Lower lobe of right lung (tissue), 2 donors: ENCODE measurements around the gene PIP4K2B. TPM values are rescaled to one million over a fixed set of nuclear protein-coding genes. Genes with fewer than 3 reads are reported as not detected.
A peak's percentile ranks its signal among the peaks of the same experiment; 100 is the strongest.
"Not testable (repeated sequence)": the region's sequence is repeated elsewhere in the genome, so short reads cannot be mapped to it uniquely, and the experiment has no call there.

Source experiments
- ATAC-seq, 2 donors: fragments of 200-7000 bp; cut with Tn5 transposase; one replicate each; pipeline ENCODE4 v1.9.1; 2020 to 2022; ENCODE audit warnings: mild to moderate bottlenecking in 2 of 2, moderate library complexity in 2 of 2
- DNase-seq: peaks from one replicate; pipeline ENCODE4 v3.0.0-alpha.2; 2020
- H3K27ac ChIP-seq: fragments of 200-600 bp; one replicate; pipeline ENCODE4 v1.8.0; 2022
- H3K27me3 ChIP-seq: fragments of 200-600 bp; one replicate; pipeline ENCODE4 v1.8.0; 2022; ENCODE audit warnings: low read depth
- H3K36me3 ChIP-seq: fragments of 200-600 bp; one replicate; pipeline ENCODE4 v1.8.0; 2022; ENCODE audit warnings: mild to moderate bottlenecking
- H3K4me1 ChIP-seq: fragments of 200-600 bp; one replicate; pipeline ENCODE4 v1.8.0; 2022
- H3K4me3 ChIP-seq: fragments of 200-600 bp; one replicate; pipeline ENCODE4 v1.8.0; 2022; ENCODE audit warnings: mild to moderate bottlenecking
- H3K9me3 ChIP-seq: fragments of 200-600 bp; one replicate; pipeline ENCODE4 v1.8.0; 2022
- CTCF ChIP-seq: fragments of 200-600 bp; IDR thresholded peaks from one replicate; pipeline ENCODE4 v1.8.0; 2022; ENCODE audit warnings: antibody characterized with exemption, mild to moderate bottlenecking
- intact Hi-C: fragments of 100-400 bp; cut with DNase I; formaldehyde crosslinking; loops from one replicate; pipeline ENCODE4 v1.11.0; 2022
- total RNA-seq: library from RNA; stranded (reverse); fragmentation: NEBNext Ultra II Directional; extraction: Animal tissue kit (Norgen Biotek cat#: 25700); gene quantifications from one replicate; pipeline ENCODE4 v1.2.1, GENCODE V29; 2021
- donor health status: DM: no; HTN: yes; CAD: no; lungs with severe emphysema.

Gene PIP4K2B
- total RNA-seq, 1 donor from 2014 or later: 44.8 TPM

DNA sequence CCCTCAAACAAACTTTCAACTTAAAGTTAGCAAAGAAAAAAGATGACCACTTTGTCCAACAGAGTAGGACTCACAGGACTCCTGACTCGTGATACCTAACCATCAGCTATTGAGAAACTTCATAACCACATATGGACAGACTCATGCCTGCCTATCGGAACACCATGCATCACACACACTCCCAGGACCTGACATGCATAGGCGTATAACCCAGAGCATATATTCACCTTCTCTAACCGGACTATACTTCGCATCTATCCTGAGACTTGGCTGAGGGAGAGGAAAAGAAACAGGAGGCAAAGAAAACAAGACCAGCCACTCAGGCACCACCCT lies 2.2 kb downstream of the PIP4K2B start:
- intact Hi-C loops: no loop called here
- Histone ChIP-seq H3K4me3 (peak overlapping the region; percentile 98), H3K36me3 (peaks cover 26% of the 10 kb centered on the region), H3K9me3 (no peaks in the 10 kb centered on the region), H3K27me3 (no peaks in the 10 kb centered on the region), H3K4me1 (peaks cover 42% of the 10 kb centered on the region), H3K27ac (no peak overlapping the region)
- TF ChIP-seq CTCF: no peak
- ATAC-seq: no peak
- no peak for DNase-seq

DNA sequence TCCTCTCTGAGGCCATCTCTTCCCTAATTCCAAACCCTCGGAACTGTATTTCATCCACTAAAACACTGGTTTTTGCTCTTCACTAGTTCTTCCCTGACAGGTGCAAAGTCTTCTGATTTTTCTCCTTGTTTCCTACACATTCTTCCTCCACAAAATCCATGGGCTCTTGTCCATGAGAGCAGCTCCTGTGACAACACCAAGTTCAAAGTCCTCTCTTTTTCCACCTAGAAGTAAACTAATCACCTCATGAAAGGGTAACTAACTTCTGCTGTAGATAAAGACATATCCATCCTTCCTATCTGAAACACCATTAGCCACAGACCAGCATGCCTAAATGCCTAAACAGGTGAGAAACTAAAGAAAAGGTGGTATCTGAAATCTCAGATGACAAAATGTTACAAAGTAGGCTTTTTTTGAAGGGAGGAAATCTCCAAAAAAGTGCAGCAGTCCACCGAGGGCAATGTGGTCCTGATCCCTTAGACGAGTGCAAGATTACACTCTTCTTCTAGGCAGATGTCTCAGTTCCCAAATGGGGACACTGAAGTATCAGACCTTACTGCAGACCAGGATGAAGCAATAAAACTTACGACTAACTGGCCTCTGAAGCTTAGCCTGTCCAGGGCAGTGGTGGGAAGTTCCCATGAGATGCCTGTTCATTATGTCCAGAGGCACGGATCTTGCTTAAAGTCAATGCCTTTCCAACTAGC lies 2.8 kb downstream of the PIP4K2B start:
- H3K4me1 ChIP-seq: peaks cover 42% of the 10 kb centered on the region
- ATAC-seq (no peak), DNase-seq (no peak)
- H3K36me3 ChIP-seq: peaks cover 23% of the 10 kb centered on the region
- no peak for TF ChIP-seq CTCF
- no peak overlapping the region for H3K27ac ChIP-seq
- H3K27me3 ChIP-seq: no peaks in the 10 kb centered on the region
- H3K4me3 ChIP-seq: peak overlapping the region; percentile 98
- intact Hi-C loops: no loop called here
- H3K9me3 ChIP-seq: no peaks in the 10 kb centered on the region

DNA sequence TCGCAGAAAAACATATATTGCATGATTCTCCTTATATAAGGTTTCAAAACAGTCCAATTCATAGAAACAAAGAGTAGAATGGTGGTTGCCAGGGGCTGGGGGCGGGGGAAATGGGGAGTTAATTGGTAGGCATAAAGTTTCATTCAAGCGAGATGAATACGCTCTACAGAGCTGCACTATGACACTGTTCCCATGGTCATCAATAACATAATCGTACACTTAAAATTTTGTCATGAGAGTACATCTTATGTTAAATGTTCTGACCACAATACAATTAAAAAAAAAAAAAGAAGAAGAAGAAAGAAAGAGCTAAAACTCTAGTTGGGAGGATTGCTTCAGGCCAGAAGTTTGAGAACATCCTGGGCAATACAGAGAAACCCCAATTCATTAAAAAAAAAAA lies 5.1 kb downstream of the PIP4K2B start:
- no peak for TF ChIP-seq CTCF
- no peaks in the 10 kb centered on the region for H3K27me3 ChIP-seq
- no peak overlapping the region for H3K4me3 ChIP-seq
- DNase-seq (no peak), ATAC-seq (no peak)
- H3K4me1 ChIP-seq: peaks cover 50% of the 10 kb centered on the region
- no peak overlapping the region for H3K27ac ChIP-seq
- H3K36me3 ChIP-seq: peaks cover 16% of the 10 kb centered on the region
- no peaks in the 10 kb centered on the region for H3K9me3 ChIP-seq
- intact Hi-C loops: no loop called here

- peaks cover 23% of the 10 kb centered on the region for H3K36me3 ChIP-seq
- ATAC-seq (no peak), DNase-seq (no peak)
- TF ChIP-seq CTCF: no peak
- intact Hi-C loops: no loop called here
- H3K4me3 ChIP-seq: no peak overlapping the region
- H3K27ac ChIP-seq: no peak overlapping the region
- H3K9me3 ChIP-seq: no peaks in the 10 kb centered on the region
- peaks cover 27% of the 10 kb centered on the region for H3K4me1 ChIP-seq
- H3K27me3 ChIP-seq: no peaks in the 10 kb centered on the region
These were observed 8.2 kb downstream of the PIP4K2B start for GRCh38 chr17:38791162-38791561.

DNA sequence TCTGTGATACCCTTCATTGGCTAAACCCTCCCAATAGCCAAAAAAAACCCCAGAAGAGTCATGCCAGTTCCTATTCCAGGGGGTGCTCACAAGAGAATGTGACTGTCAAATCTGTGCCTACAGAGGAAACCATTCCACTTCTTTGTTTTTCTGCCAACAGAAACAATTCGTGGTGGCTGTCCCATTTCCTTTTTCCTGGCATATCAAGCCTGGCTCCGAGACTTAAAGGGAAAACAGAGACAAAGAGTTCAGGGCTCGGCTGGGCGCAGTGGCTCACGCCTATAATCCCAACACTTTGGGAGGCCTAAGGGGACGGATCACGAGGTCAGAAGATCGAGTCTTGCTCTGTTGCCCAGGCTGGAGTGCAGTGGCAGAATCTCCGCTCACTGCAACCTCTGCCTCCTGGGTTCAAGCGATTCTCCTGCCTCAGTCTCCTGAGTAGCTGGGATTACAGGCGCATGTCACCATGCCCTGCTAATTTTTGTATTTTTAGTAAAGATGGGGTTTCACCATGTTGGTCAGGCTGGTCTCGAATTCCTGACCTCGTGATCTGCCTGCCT lies 9.1 kb downstream of the PIP4K2B start:
- intact Hi-C loops, H3K9me3 ChIP-seq, DNase-seq, H3K27me3 ChIP-seq, H3K4me3 ChIP-seq, ATAC-seq: not testable (repeated sequence)
- Histone ChIP-seq H3K27ac (peak overlapping the region; percentile 50), H3K36me3 (peaks cover 26% of the 10 kb centered on the region), H3K4me1 (peaks cover 19% of the 10 kb centered on the region)

DNA sequence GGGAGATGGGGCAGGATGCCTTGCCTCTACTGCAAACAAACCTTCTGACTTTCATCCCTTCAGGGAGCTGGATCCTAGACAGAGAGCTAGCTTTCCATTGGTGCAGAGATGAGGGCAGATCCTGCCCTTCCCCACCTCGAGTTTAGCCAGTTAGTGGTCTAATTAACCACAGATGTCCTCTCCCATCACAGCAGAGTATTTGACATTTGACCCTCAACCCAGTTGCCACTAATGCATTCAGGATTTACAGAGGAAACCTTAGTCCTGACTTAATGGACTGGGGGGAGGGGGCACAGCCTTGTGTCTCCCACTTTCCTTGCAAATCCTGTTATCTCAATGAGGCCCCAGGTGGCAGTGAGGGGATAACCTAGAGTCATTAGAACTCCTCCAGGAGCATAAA lies 10.2 kb downstream of the PIP4K2B start:
- Histone ChIP-seq H3K27me3 (no peaks in the 10 kb centered on the region), H3K4me3 (no peak overlapping the region), H3K27ac (no peak overlapping the region), H3K36me3 (peaks cover 35% of the 10 kb centered on the region), H3K9me3 (no peaks in the 10 kb centered on the region), H3K4me1 (peaks cover 19% of the 10 kb centered on the region)
- intact Hi-C loops: no loop called here
- no peak for TF ChIP-seq CTCF
- ATAC-seq (no peak), DNase-seq (no peak)

- H3K27ac ChIP-seq, H3K4me3 ChIP-seq, H3K9me3 ChIP-seq, intact Hi-C loops, H3K27me3 ChIP-seq, ATAC-seq, DNase-seq: not testable (repeated sequence)
- H3K36me3 ChIP-seq: peaks cover 46% of the 10 kb centered on the region
- H3K4me1 ChIP-seq: peaks cover 19% of the 10 kb centered on the region
These were observed 11.4 kb downstream of the PIP4K2B start for GRCh38 chr17:38787999-38788398.
